ENCODE results near the gene ATF7. TPM values are rescaled to one million over a fixed set of nuclear protein-coding genes. Genes with fewer than 3 reads are reported as not detected.

ATF7 gene
- total and polyA plus RNA-seq, 2 donors (not counting 1 experiment from before 2014, with no cell fraction given): 11.4 to 24.7 TPM

DNA sequence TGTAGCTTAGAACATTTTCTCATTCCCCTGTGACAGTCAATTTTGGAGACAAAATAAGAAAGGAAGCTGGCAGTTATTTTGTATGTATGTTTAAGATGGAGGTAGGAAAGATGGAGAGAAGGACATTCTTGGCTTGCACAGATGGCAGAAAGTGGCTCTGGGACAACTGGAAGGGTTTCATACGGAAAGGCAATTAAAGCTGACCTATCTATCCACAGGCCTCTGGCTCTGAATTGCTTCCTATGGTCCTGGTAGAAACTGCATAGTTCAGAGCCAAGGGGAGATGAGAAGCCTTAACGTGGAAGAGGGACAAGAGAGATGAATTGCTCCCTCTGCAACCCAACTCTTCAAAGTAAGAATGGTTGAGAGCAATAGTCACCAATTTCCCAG, 110.9 kb downstream of the ATF7 start:
- Histone ChIP-seq H3K4me2 (ENCODE audit: extremely low read depth, insufficient read depth, low read length) (no peak overlapping the region), H3K27ac (ENCODE audit: insufficient read depth, low read length) (no peak overlapping the region), H3K36me3 (ENCODE audit: control insufficient read depth, insufficient read depth, low read length) (peaks cover 17% of the 10 kb centered on the region), H4K20me1 (ENCODE audit: control insufficient read depth, extremely low read depth, insufficient read depth, low read length) (no peaks in the 10 kb centered on the region), H2AFZ (ENCODE audit: low read length) (no peak overlapping the region), H3K4me3 (replicated peaks in 1 of 4; ENCODE audit: control extremely low read depth in 1 of 4, insufficient read depth in 1 of 4, low read depth in 3 of 4, low read length in 4 of 4) (no peak overlapping the region), H3K4me1 (ENCODE audit: control insufficient read depth, extremely low read depth, insufficient read depth, low read length) (no peaks in the 10 kb centered on the region), H3K9ac (ENCODE audit: insufficient read depth, low read length) (no peak overlapping the region), H3K27me3 (ENCODE audit: control insufficient read depth, insufficient read depth, low read length) (no peaks in the 10 kb centered on the region), H3K9me3 (ENCODE audit: control insufficient read depth, insufficient read depth, low read depth, low read length) (no peaks in the 10 kb centered on the region), H3K79me2 (ENCODE audit: control insufficient read depth, insufficient read depth, low read length) (no peaks in the 10 kb centered on the region)
- DNase-seq (ENCODE audit: low read depth in 2 of 2): no peak
- TF ChIP-seq, protein P1, sequence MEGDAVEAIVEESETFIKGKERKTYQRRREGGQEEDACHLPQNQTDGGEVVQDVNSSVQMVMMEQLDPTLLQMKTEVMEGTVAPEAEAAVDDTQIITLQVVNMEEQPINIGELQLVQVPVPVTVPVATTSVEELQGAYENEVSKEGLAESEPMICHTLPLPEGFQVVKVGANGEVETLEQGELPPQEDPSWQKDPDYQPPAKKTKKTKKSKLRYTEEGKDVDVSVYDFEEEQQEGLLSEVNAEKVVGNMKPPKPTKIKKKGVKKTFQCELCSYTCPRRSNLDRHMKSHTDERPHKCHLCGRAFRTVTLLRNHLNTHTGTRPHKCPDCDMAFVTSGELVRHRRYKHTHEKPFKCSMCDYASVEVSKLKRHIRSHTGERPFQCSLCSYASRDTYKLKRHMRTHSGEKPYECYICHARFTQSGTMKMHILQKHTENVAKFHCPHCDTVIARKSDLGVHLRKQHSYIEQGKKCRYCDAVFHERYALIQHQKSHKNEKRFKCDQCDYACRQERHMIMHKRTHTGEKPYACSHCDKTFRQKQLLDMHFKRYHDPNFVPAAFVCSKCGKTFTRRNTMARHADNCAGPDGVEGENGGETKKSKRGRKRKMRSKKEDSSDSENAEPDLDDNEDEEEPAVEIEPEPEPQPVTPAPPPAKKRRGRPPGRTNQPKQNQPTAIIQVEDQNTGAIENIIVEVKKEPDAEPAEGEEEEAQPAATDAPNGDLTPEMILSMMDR (conservative IDR thresholded peaks at IDR 0.05 in 1 of 2, IDR thresholded peaks at IDR 0.05 in 1 of 2; ENCODE audit: low read depth in 1 of 2, low read length in 2 of 2): no peak
- TF ChIP-seq EZH2 (IDR thresholded peaks at IDR 0.05; ENCODE audit: low read length, missing control alignments): no peak

DNA sequence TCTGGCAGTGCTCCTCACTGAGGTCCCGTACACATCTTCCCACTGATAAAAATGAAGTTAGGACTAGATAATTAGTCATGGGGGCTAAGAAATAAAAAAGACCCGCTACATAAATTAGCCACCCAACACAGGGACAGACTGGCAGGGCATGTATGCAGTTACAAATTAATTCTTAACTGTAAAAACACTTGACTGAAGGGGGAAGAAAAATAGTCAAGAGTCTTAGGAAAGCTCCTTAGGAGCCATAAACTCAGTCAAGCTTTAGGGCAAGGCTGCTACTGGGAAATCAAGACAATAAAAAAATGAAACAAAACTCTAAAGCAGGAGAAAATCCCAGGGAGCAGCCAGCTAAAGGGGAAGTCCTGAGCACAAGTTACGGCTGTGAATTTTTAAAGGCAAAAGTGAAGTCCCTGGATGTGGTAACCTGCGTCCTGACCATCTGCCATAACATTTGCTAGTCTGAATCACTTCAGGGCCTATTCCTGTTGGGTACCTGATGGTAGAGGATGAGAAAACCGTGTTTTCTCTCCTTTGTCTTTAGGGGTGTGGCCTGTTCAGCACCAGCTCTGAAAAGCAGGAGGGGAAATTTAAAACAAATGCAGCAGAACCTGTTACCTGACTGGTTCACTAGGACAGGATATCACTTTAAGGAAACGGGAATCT, 111.4 kb downstream of the ATF7 start:
- Histone ChIP-seq H3K4me3 (replicated peaks in 1 of 4; ENCODE audit: control extremely low read depth in 1 of 4, insufficient read depth in 1 of 4, low read depth in 3 of 4, low read length in 4 of 4) (no peak overlapping the region), H3K27ac (ENCODE audit: insufficient read depth, low read length) (no peak overlapping the region), H3K9ac (ENCODE audit: insufficient read depth, low read length) (no peak overlapping the region), H3K27me3 (ENCODE audit: control insufficient read depth, insufficient read depth, low read length) (no peaks in the 10 kb centered on the region), H3K9me3 (ENCODE audit: control insufficient read depth, insufficient read depth, low read depth, low read length) (no peaks in the 10 kb centered on the region), H3K4me2 (ENCODE audit: extremely low read depth, insufficient read depth, low read length) (no peak overlapping the region), H2AFZ (ENCODE audit: low read length) (no peak overlapping the region), H3K36me3 (ENCODE audit: control insufficient read depth, insufficient read depth, low read length) (peaks cover 17% of the 10 kb centered on the region), H3K4me1 (ENCODE audit: control insufficient read depth, extremely low read depth, insufficient read depth, low read length) (no peaks in the 10 kb centered on the region), H3K79me2 (ENCODE audit: control insufficient read depth, insufficient read depth, low read length) (no peaks in the 10 kb centered on the region), H4K20me1 (ENCODE audit: control insufficient read depth, extremely low read depth, insufficient read depth, low read length) (no peaks in the 10 kb centered on the region)
- no peak for DNase-seq (ENCODE audit: low read depth in 2 of 2)
- TF ChIP-seq, protein P1 (conservative IDR thresholded peaks at IDR 0.05 in 1 of 2, IDR thresholded peaks at IDR 0.05 in 1 of 2; ENCODE audit: low read depth in 1 of 2, low read length in 2 of 2): no peak
- TF ChIP-seq EZH2 (IDR thresholded peaks at IDR 0.05; ENCODE audit: low read length, missing control alignments): no peak

DNA sequence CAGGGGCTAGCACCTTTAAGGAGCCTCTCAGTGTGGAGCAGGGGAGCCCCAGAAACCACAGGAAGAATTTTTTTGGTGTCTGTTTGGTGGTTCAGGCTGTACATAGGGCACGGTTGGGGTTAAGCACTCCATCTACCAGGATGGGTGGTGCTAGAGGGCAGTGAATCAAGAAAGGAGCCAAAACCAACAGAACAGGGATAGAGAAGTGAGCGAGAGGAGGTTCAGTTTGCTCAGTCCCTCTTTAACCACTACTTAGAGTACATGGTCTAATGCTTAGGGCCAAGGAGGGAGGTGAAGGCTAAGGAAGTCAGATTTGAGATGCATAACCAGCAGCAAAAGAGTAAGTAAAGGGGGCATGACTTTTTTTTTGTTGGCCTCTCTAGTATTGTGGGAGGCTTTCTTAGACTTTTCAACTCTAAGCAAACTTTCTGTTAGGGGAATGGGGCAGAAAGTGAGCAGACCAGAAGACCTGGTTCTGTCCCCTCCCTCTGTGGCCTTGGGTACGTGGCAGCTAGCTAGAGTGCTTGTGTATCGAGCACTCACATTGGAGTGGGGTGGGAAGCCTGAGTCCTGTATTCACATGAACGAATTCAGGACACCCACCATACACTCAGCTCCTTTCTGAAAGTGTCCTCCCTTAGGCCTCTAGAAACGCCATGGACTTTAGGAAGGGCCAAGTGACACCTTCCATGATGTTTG, 112.3 kb downstream of the ATF7 start:
- no peak for TF ChIP-seq EZH2 (IDR thresholded peaks at IDR 0.05; ENCODE audit: low read length, missing control alignments)
- TF ChIP-seq, protein P1 (conservative IDR thresholded peaks at IDR 0.05 in 1 of 2, IDR thresholded peaks at IDR 0.05 in 1 of 2; ENCODE audit: low read depth in 1 of 2, low read length in 2 of 2): no peak
- no peak for DNase-seq (ENCODE audit: low read depth in 2 of 2)
- H3K9me3 ChIP-seq (ENCODE audit: control insufficient read depth, insufficient read depth, low read depth, low read length): no peaks in the 10 kb centered on the region
- no peaks in the 10 kb centered on the region for H3K27me3 ChIP-seq (ENCODE audit: control insufficient read depth, insufficient read depth, low read length)
- no peak overlapping the region for H3K4me2 ChIP-seq (ENCODE audit: extremely low read depth, insufficient read depth, low read length)
- no peaks in the 10 kb centered on the region for H3K79me2 ChIP-seq (ENCODE audit: control insufficient read depth, insufficient read depth, low read length)
- no peak overlapping the region for H2AFZ ChIP-seq (ENCODE audit: low read length)
- H4K20me1 ChIP-seq (ENCODE audit: control insufficient read depth, extremely low read depth, insufficient read depth, low read length): no peaks in the 10 kb centered on the region
- H3K4me1 ChIP-seq (ENCODE audit: control insufficient read depth, extremely low read depth, insufficient read depth, low read length): no peaks in the 10 kb centered on the region
- H3K9ac ChIP-seq (ENCODE audit: insufficient read depth, low read length): no peak overlapping the region
- H3K27ac ChIP-seq (ENCODE audit: insufficient read depth, low read length): no peak overlapping the region
- peaks cover 17% of the 10 kb centered on the region for H3K36me3 ChIP-seq (ENCODE audit: control insufficient read depth, insufficient read depth, low read length)
- no peak overlapping the region for H3K4me3 ChIP-seq (replicated peaks in 1 of 4; ENCODE audit: control extremely low read depth in 1 of 4, insufficient read depth in 1 of 4, low read depth in 3 of 4, low read length in 4 of 4)
